T-helper 2 cell treated with Interferon-gamma antibody and Interleukin-4, amounts not matched to agents 100 ng/mL and 5 ng/mL, for 36 hours (primary cell): ENCODE results near the gene PLAAT2. TPM values are rescaled to one million over a fixed set of nuclear protein-coding genes. Genes with fewer than 3 reads are reported as not detected.
"Not testable (repeated sequence)": the region's sequence is repeated elsewhere in the genome, so short reads cannot be mapped to it uniquely, and the experiment has no call there.

Source experiments
- intact Hi-C: fragments of 100-400 bp; cut with micrococcal nuclease; formaldehyde crosslinking; loops from one replicate; pipeline ENCODE4 v1.15.1; 2023
- total RNA-seq: library from RNA; stranded (reverse); gene quantifications from 2 replicates; pipeline ENCODE4 v1.2.3, GENCODE V29; 2022

Gene PLAAT2
- total RNA-seq, 1 donor from 2014 or later, result not detected

GRCh38 chr11:63581224-63581623 is 18.0 kb upstream of the PLAAT2 start:
- intact Hi-C loops, result not testable (repeated sequence)

- intact Hi-C loops, result not testable (repeated sequence)
Observed at GRCh38 chr11:63578882-63579281, 15.7 kb upstream of the PLAAT2 start.

- intact Hi-C loops, result no loop called here
Observed at GRCh38 chr11:63574856-63575602, 11.8 kb upstream of the PLAAT2 start.

GRCh38 chr11:63573881-63574855 is 11.0 kb upstream of the PLAAT2 start:
- intact Hi-C loops, result no loop called here

GRCh38 chr11:63572026-63572688 is 9.0 kb upstream of the PLAAT2 start:
- intact Hi-C loops, result no loop called here

- intact Hi-C loops, result loop anchor here (5.0 kb wide), 1 partner anchor 82 kb away; no protein-coding TSS in a partner anchor
Observed at GRCh38 chr11:63569570-63569969, 6.4 kb upstream of the PLAAT2 start.

GRCh38 chr11:63567044-63567840 is 4.1 kb upstream of the PLAAT2 start:
- intact Hi-C loops, result loop anchor here (1.0 to 5.0 kb wide), 2 partner anchors 36 to 80 kb away; no protein-coding TSS in a partner anchor

- intact Hi-C loops, result loop anchor here (1.0 to 5.0 kb wide), 2 partner anchors 29 to 78 kb away; partner anchors contain the start of gene PLAAT4
Observed at GRCh38 chr11:63564784-63565350, 1.7 kb upstream of the PLAAT2 start.

GRCh38 chr11:63564056-63564774 is 1.0 kb upstream of the PLAAT2 start:
- intact Hi-C loops, result loop anchor here (1.0 kb wide), 1 partner anchor 28 kb away; the partner anchor contains the start of gene PLAAT4

GRCh38 chr11:63560506-63561180 is 2.5 kb downstream of the PLAAT2 start:
- intact Hi-C loops, result no loop called here

- intact Hi-C loops, result no loop called here
Observed at GRCh38 chr11:63558459-63559157, 4.6 kb downstream of the PLAAT2 start.

- intact Hi-C loops, result no loop called here
Observed at GRCh38 chr11:63557570-63557969, 5.6 kb downstream of the PLAAT2 start.

GRCh38 chr11:63556404-63557013 is 6.7 kb downstream of the PLAAT2 start:
- intact Hi-C loops, result no loop called here

- intact Hi-C loops, result no loop called here
Observed at GRCh38 chr11:63554877-63555223, 8.3 kb downstream of the PLAAT2 start.

- intact Hi-C loops, result loop anchor here (1.0 kb wide), 1 partner anchor 17 kb away; the partner anchor contains the start of gene PLAAT4
Observed at GRCh38 chr11:63553759-63554158, 9.4 kb downstream of the PLAAT2 start.

GRCh38 chr11:63552921-63553320 is 10.3 kb downstream of the PLAAT2 start:
- intact Hi-C loops, result loop anchor here (1.0 kb wide), 1 partner anchor 17 kb away; the partner anchor contains the start of gene PLAAT4

GRCh38 chr11:63551889-63552266 is 11.3 kb downstream of the PLAAT2 start:
- intact Hi-C loops, result no loop called here
